K562 (cell line): ENCODE results near the gene TBC1D17. TPM values are rescaled to one million over a fixed set of nuclear protein-coding genes. Genes with fewer than 3 reads are reported as not detected.

Source experiments
- ATAC-seq: fragments of 200-7000 bp; cut with Tn5 transposase; 3 replicates; pipeline ENCODE4 v1.9.1; 2020; ENCODE audit warnings: moderate library complexity
- BruUV-seq: library from RNA; stranded (reverse); fragments of 400-500 nt; replicated peaks from 2 replicates; lab custom pipeline; 2021; lab: Mats Ljungman, UMichigan
- CTCF ChIA-PET: fragments of 300-600 bp; formaldehyde crosslinking; extraction: SDS; loops from one replicate; lab custom pipeline; 2021; ENCODE audit warnings: low intra/inter-chr PET ratio; lab: Yijun Ruan, JAX
- POLR2A ChIA-PET: fragments of 300-600, 350-650 bp; sonication (Branson Sonifier 250); formaldehyde crosslinking; extraction: SDS; loops from one replicate; lab custom pipeline; 2021; ENCODE audit warnings: antibody characterized with exemption, inconsistent platforms; lab: Yijun Ruan, JAX
- DNase-seq, 4 experiments: peaks; one replicate each; pipeline versions ENCODE4 v3.0.0 to v3.0.0-alpha.2; 2011 to 2018; ENCODE audit warnings: low spot score in 3 of 4, mixed read lengths in 3 of 4; ENCODE audit errors: extremely low read depth in 1 of 4
- FAIRE-seq: peaks from 2 replicates; lab custom pipeline; 2011; peaks lifted over from hg19 to GRCh38; lab: Jason Lieb, UNC
- H2AFZ ChIP-seq: 2 replicates; pipeline ENCODE4 v1.6.0; 2011; ENCODE audit warnings: low read depth, low read length, control low read depth, inconsistent platforms
- H3K27ac ChIP-seq: fragments of 200-600 bp; 3 replicates; pipeline ENCODE4 v1.8.0; 2011; ENCODE audit warnings: low read depth, mild to moderate bottlenecking, control low read depth, inconsistent platforms, low read length, moderate library complexity, mixed read lengths; ENCODE audit errors: extremely low read depth
- H3K27me3 ChIP-seq, 2 experiments: fragments of 300-600 bp in 1 of 2; 2 replicates in 1 of 2; 3 replicates in 1 of 2; pipeline versions ENCODE4 v1.6.0 to v1.8.0; 2011; ENCODE audit warnings: inconsistent platforms in 2 of 2, low read length in 2 of 2, mild to moderate bottlenecking in 1 of 2, mixed read lengths in 1 of 2, moderate library complexity in 1 of 2; ENCODE audit not compliant: control insufficient read depth in 2 of 2, insufficient read depth in 2 of 2
- H3K36me3 ChIP-seq: fragments of 300-600 bp; 3 replicates; pipeline ENCODE4 v1.8.0; 2011; ENCODE audit warnings: mild to moderate bottlenecking, low read length, inconsistent platforms; ENCODE audit not compliant: control insufficient read depth, insufficient read depth
- H3K4me1 ChIP-seq, 2 experiments: fragments of 200-600 bp in 1 of 2; replicated peaks in 1 of 2; 2 replicates in 1 of 2; 3 replicates in 1 of 2; pipeline versions ENCODE4 v1.5.1 to v1.8.0; 2011; ENCODE audit warnings: inconsistent platforms in 2 of 2, low read length in 2 of 2, mild to moderate bottlenecking in 1 of 2, mixed read lengths in 1 of 2, moderate library complexity in 1 of 2; ENCODE audit not compliant: control insufficient read depth in 2 of 2, insufficient read depth in 2 of 2
- H3K4me2 ChIP-seq: 2 replicates; pipeline ENCODE4 v1.6.1; 2011; ENCODE audit warnings: low read length, control low read depth, inconsistent platforms, mixed read lengths; ENCODE audit not compliant: insufficient read depth
- H3K4me3 ChIP-seq: fragments of 200-600 bp; sonication (generic), shearing (Covaris generic); 2 replicates; pipeline ENCODE4 v1.5.1; 2016; ENCODE audit warnings: control low read depth, inconsistent platforms
- H3K79me2 ChIP-seq: fragments of 200-600 bp; 3 replicates; pipeline ENCODE4 v1.8.0; 2011; ENCODE audit warnings: low read length, inconsistent platforms; ENCODE audit not compliant: control insufficient read depth, insufficient read depth
- H3K9ac ChIP-seq, 2 experiments: 2 replicates each; pipeline versions ENCODE4 v1.6.0 to v1.6.1; 2011; ENCODE audit warnings: low read depth in 2 of 2, low read length in 2 of 2, control low read depth in 1 of 2, inconsistent platforms in 1 of 2, mild to moderate bottlenecking in 1 of 2, mixed read lengths in 1 of 2; ENCODE audit not compliant: insufficient read depth in 1 of 2
- H3K9me1 ChIP-seq: one replicate; pipeline ENCODE4 v1.6.0; 2011; ENCODE audit warnings: inconsistent platforms, mild to moderate bottlenecking, low read length, moderate library complexity; ENCODE audit not compliant: control insufficient read depth, insufficient read depth
- H3K9me3 ChIP-seq: replicated peaks from 2 replicates; pipeline ENCODE4 v1.5.1; 2011; ENCODE audit warnings: low read depth, low read length, inconsistent platforms; ENCODE audit not compliant: control insufficient read depth, insufficient read depth
- H4K20me1 ChIP-seq: replicated peaks from 2 replicates; pipeline ENCODE4 v1.6.1; 2011; ENCODE audit warnings: low read length, inconsistent platforms, mixed read lengths; ENCODE audit not compliant: control insufficient read depth, insufficient read depth
- ATF7 ChIP-seq: fragments of 450-650 bp; IDR thresholded peaks from 2 replicates; pipeline ENCODE4 v1.7.1; 2014; ENCODE audit warnings: mild to moderate bottlenecking, moderate library complexity
- ERF ChIP-seq: fragments of 450-650 bp; formaldehyde crosslinking; IDR thresholded peaks from 2 replicates; pipeline ENCODE4 v1.4.0; 2020; ENCODE audit warnings: mild to moderate bottlenecking, mixed read lengths
- FOXM1 ChIP-seq, 2 experiments: fragments of 450-650 bp in 1 of 2; sonication (generic) in 1 of 2; formaldehyde crosslinking in 1 of 2; IDR thresholded peaks; 2 replicates each; pipeline versions ENCODE4 v1.6.1 to v1.9.0; 2017 to 2022; ENCODE audit warnings: low read depth in 2 of 2, mild to moderate bottlenecking in 2 of 2, missing genetic modification reagents in 1 of 2, moderate library complexity in 1 of 2
- HDAC1 ChIP-seq, 2 experiments: fragments of 450-650 bp; IDR thresholded peaks; 2 replicates each; pipeline ENCODE4 v1.6.1; 2016 to 2017; ENCODE audit warnings: inconsistent platforms in 1 of 2, mild to moderate bottlenecking in 1 of 2, moderate library complexity in 1 of 2
- HNRNPUL1 ChIP-seq: fragments of 200-400 bp; formaldehyde crosslinking; IDR thresholded peaks from 2 replicates; pipeline ENCODE4 v1.6.1; 2017; ENCODE audit warnings: low read length
- LEF1 ChIP-seq: fragments of 450-650 bp; IDR thresholded peaks from 2 replicates; pipeline ENCODE4 v1.6.1; 2016; ENCODE audit warnings: mild to moderate bottlenecking
- MAZ ChIP-seq, 2 experiments: fragments of 450-650 bp in 1 of 2; sonication (generic) in 1 of 2; formaldehyde crosslinking; IDR thresholded peaks in 1 of 2; conservative IDR thresholded peaks in 1 of 2; 2 replicates each; pipeline versions ENCODE4 v1.4.0 to v1.5.0; 2020; ENCODE audit warnings: mild to moderate bottlenecking in 1 of 2, missing genetic modification reagents in 1 of 2
- MTA3 ChIP-seq: fragments of 450-650 bp; formaldehyde crosslinking; IDR thresholded peaks from 2 replicates; pipeline ENCODE4 v1.6.1; 2017; ENCODE audit warnings: mild to moderate bottlenecking, borderline replicate concordance
- NRF1 ChIP-seq, 2 experiments: fragments of 450-650 bp; IDR thresholded peaks in 1 of 2; conservative IDR thresholded peaks in 1 of 2; 2 replicates each; pipeline ENCODE4 v1.6.1; 2014; ENCODE audit warnings: mild to moderate bottlenecking in 2 of 2
- PHB2 ChIP-seq: fragments of 450-650 bp; IDR thresholded peaks from 2 replicates; pipeline ENCODE4 v1.6.1; 2017; ENCODE audit warnings: low read depth
- POLR2A ChIP-seq: fragments of 450-650 bp; conservative IDR thresholded peaks from 2 replicates; pipeline ENCODE4 v1.6.1; 2016
- RB1 ChIP-seq: fragments of 450-650 bp; IDR thresholded peaks from 2 replicates; pipeline ENCODE4 v1.6.1; 2017; ENCODE audit warnings: low read depth, mild to moderate bottlenecking
- SIN3B ChIP-seq: fragments of 450-650 bp; IDR thresholded peaks from 2 replicates; pipeline ENCODE4 v1.6.1; 2017; ENCODE audit warnings: low read depth, mild to moderate bottlenecking, moderate library complexity
- SMARCE1 ChIP-seq: fragments of 450-650 bp; IDR thresholded peaks from 2 replicates; pipeline ENCODE4 v1.7.1; 2016; ENCODE audit warnings: mild to moderate bottlenecking
- TARDBP ChIP-seq: fragments of 450-650 bp; IDR thresholded peaks from 2 replicates; pipeline ENCODE4 v1.6.1; 2016
- YY1 ChIP-seq, 3 experiments: IDR thresholded peaks; 2 replicates each; pipeline ENCODE4 v1.6.1; 2011; ENCODE audit warnings: low read length in 2 of 3, mild to moderate bottlenecking in 2 of 3, moderate library complexity in 2 of 3, borderline replicate concordance in 1 of 3, control low read depth in 1 of 3, low read depth in 1 of 3; ENCODE audit not compliant: insufficient read depth in 3 of 3, insufficient replicate concordance in 2 of 3, control insufficient read depth in 1 of 3, insufficient read length in 1 of 3; ENCODE audit errors: extremely low read depth in 1 of 3
- ZNF165 ChIP-seq: fragments of 250-450 bp; sonication (Bioruptor Pico); IDR thresholded peaks from 2 replicates; pipeline ENCODE4 v1.4.0; 2020; ENCODE audit warnings: borderline replicate concordance
- ZNF695 ChIP-seq: fragments of 450-650 bp; formaldehyde crosslinking; IDR thresholded peaks from 2 replicates; pipeline ENCODE4 v1.4.0; 2020; ENCODE audit warnings: mild to moderate bottlenecking, moderate library complexity
- whole genome bisulfite sequencing: fragments of 100-300 bp; shearing (Covaris generic); methylation state at CpG from one replicate; pipeline ENCODE4 v1.1.6; 2016; ENCODE audit warnings: low coverage, mixed read lengths; ENCODE audit not compliant: insufficient coverage; ENCODE audit errors: missing lambda C conversion rate; 5-methylcytosine and 5-hydroxymethylcytosine counted together
- in situ Hi-C: fragments of 300-500 bp; cut with MboI; formaldehyde crosslinking; loops from 4 replicates; pipeline ENCODE4 v1.15.0; 2018; ENCODE audit warnings: inconsistent platforms, mixed read lengths
- intact Hi-C: fragments of 100-400 bp; cut with micrococcal nuclease; formaldehyde crosslinking; loops from 2 replicates; pipeline ENCODE4 v1.14.2; 2022
- polyA plus RNA-seq, 8 experiments: library from polyadenylated mRNA; depleted of rRNA in 4 of 8; stranded (reverse) in 5 of 8; unstranded in 3 of 8; fragments of >200 nt; fragmentation: Nextera tagmentation in 2 of 8; fragmentation: Illumina TruSeq in 1 of 8; extraction: Ambion mirVana in 2 of 8; extraction: Trizol in 1 of 8; gene quantifications; 2 replicates each; pipeline versions ENCODE4 v1.2.1 to v1.2.3, GENCODE V29; 2011 to 2014; ENCODE audit warnings: inconsistent platforms in 1 of 8, missing spikeins in 1 of 8
- total RNA-seq, 7 experiments: library from RNA; depleted of rRNA in 6 of 7; stranded (reverse); fragments of >200 nt in 6 of 7; fragmentation: Illumina TruSeq in 2 of 7; extraction: Trizol in 2 of 7; gene quantifications; 2 replicates each; pipeline versions ENCODE4 v1.2.1 to v1.2.3, GENCODE V29; 2011 to 2021; ENCODE audit warnings: low replicate concordance in 1 of 7
- TF ChIP-seq, protein P1 (sequence below): fragments of 250-450 bp; sonication (Bioruptor Pico); IDR thresholded peaks from 2 replicates; pipeline ENCODE4 v1.8.0; 2022; ENCODE audit warnings: inconsistent platforms, mild to moderate bottlenecking, moderate library complexity, borderline replicate concordance

The TBC1D17 gene
- total and polyA plus RNA-seq, 9 of the 15 experiments (the other 6 are each of a cell fraction or from before 2014, with no cell fraction given): 0.42 to 16.0 (median 3.8) TPM

GRCh38 chr19:49866933-49867782 is 10.3 kb upstream of the TBC1D17 start, which contains the start of gene PNKP (continued):
- TF ChIP-seq SMARCE1: no peak
- TF ChIP-seq NRF1 (conservative IDR thresholded peaks at IDR 0.05 in 1 of 2, IDR thresholded peaks at IDR 0.05 in 1 of 2): peak; percentile 76
- peak; percentile 88 for TF ChIP-seq ATF7
- TF ChIP-seq PHB2: no peak
- TF ChIP-seq, all 486 proteins: peak for 127

DNA sequence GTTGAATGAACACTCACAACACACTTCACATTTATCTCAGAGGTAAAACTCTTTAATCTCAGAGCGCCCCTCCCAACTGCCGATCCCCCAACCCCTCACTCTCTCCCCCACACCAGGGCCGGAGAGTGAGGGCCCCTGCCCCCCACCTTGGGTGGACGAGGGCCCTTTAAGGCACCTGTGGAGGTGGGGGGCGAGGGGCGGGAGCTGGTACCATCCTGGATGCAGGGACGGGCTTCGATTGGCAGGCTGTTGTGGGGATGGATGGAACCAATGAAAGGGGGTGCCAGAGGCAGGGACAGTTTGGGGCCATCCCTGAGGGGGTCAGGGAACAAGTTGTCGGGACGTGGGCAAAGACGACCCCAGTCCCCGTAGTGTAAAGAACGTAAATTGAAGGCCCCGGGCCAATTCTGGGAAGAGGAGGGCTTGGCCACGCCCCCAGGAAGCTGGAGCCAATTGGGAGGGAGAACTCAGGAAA is 8.5 kb upstream of the TBC1D17 start:
- H3K4me3 ChIP-seq: peak overlapping the region; percentile 43
- peak; percentile 32 for FAIRE-seq
- BruUV-seq: no TSS peak
- H3K27me3 ChIP-seq: no peaks in the 10 kb centered on the region
- H3K9me3 ChIP-seq: no peaks in the 10 kb centered on the region
- peak overlapping the region; percentile 71 for H2AFZ ChIP-seq
- intact Hi-C loops: loop anchor here (1.0 to 5.0 kb wide), 4 partner anchors 8 to 192 kb away; partner anchors contain the start of genes AKT1S1, AP2A1, ATF5 and NUP62
- in situ Hi-C loops: no loop called here
- H3K9me1 ChIP-seq: peaks cover 8% of the 10 kb centered on the region
- H3K79me2 ChIP-seq: peaks cover 45% of the 10 kb centered on the region
- CTCF ChIA-PET: no interaction called here
- peaks cover 19% of the 10 kb centered on the region; the same call in 1 of the 2 replicates for H4K20me1 ChIP-seq
- peak overlapping the region; percentile 24 to 39; a peak in 2 of 4 replicates for H3K9ac ChIP-seq
- DNase-seq: peak in 2 of 4 experiments; percentile 25 to 51
- H3K27ac ChIP-seq: peak overlapping the region; percentile 63; the same call in 2 of the 3 replicates
- peaks cover 43 to 84% of the 10 kb centered on the region in 2 experiments for H3K4me1 ChIP-seq
- H3K4me2 ChIP-seq: peak overlapping the region; percentile 83
- H3K36me3 ChIP-seq: peaks cover 45% of the 10 kb centered on the region
- POLR2A ChIA-PET: interaction anchor here (0.5 to 1.9 kb wide), 16 partner anchors 9 to 477 kb away, joined by 3 to 13 read pairs (median 3); partner anchors contain the start of genes ATF5, NUP62, PTOV1 and RPS11
- 7% methylated on average over 14 of the region's 15 CpGs for WGBS
- peak; percentile 3 for ATAC-seq
- TF ChIP-seq, protein P1, sequence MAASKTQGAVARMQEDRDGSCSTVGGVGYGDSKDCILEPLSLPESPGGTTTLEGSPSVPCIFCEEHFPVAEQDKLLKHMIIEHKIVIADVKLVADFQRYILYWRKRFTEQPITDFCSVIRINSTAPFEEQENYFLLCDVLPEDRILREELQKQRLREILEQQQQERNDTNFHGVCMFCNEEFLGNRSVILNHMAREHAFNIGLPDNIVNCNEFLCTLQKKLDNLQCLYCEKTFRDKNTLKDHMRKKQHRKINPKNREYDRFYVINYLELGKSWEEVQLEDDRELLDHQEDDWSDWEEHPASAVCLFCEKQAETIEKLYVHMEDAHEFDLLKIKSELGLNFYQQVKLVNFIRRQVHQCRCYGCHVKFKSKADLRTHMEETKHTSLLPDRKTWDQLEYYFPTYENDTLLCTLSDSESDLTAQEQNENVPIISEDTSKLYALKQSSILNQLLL (CRISPR knock-in tag): no peak
- 0 out of 2 replicates have a peak, but pooled peaks have one; percentile 19 for TF ChIP-seq ERF (CRISPR knock-in tag)
- 0 out of 4 replicates have a peak, but pooled peaks of 1 of the 2 experiments have one; percentile 41 for TF ChIP-seq HDAC1 (IDR thresholded peaks at IDR 0.05)
- no peak for TF ChIP-seq FOXM1 (IDR thresholded peaks at IDR 0.05; ENCODE audit: low read depth)
- 0 out of 2 replicates have a peak, but pooled peaks have one; percentile 41 for TF ChIP-seq FOXM1 (CRISPR knock-in tag; IDR thresholded peaks at IDR 0.05; ENCODE audit: low read depth)
- TF ChIP-seq LEF1: no peak
- TF ChIP-seq RB1: 0 out of 2 replicates have a peak, but pooled peaks have one; percentile 35
- peak; percentile 52; the same call in 1 of the 2 replicates for TF ChIP-seq POLR2A
- no peak for TF ChIP-seq ZNF165 (CRISPR knock-in tag)
- no peak for TF ChIP-seq YY1 (IDR thresholded peaks at IDR 0.05; ENCODE audit: borderline replicate concordance in 1 of 3, control insufficient read depth in 1 of 3, extremely low read depth in 1 of 3, insufficient read depth in 3 of 3, insufficient read length in 1 of 3, insufficient replicate concordance in 2 of 3, low read depth in 1 of 3, low read length in 2 of 3)
- TF ChIP-seq MAZ (CRISPR knock-in tag; conservative IDR thresholded peaks at IDR 0.05 in 1 of 2, IDR thresholded peaks at IDR 0.05 in 1 of 2): peak; percentile 69 to 74
- TF ChIP-seq HNRNPUL1: no peak
- TF ChIP-seq ZNF695 (CRISPR knock-in tag): no peak
- peak; percentile 12; the same call in 1 of the 2 replicates for TF ChIP-seq MTA3
- TF ChIP-seq SIN3B: 0 out of 2 replicates have a peak, but pooled peaks have one; percentile 19
- no peak for TF ChIP-seq TARDBP
